Subcutaneous abdominal adipose tissue (tissue), 5 donors: Measurements from ENCODE around the gene PDHX.
A peak's percentile ranks its signal among the peaks of the same experiment; 100 is the strongest.
"Not testable (repeated sequence)": the region's sequence is repeated elsewhere in the genome, so short reads cannot be mapped to it uniquely, and the experiment has no call there.

ENCODE experiments used
- H3K27ac ChIP-seq: one replicate; pipeline ENCODE4 v1.7.0; 2013; ENCODE audit warnings: low read depth, mild to moderate bottlenecking, inconsistent platforms, low read length, moderate library complexity
- H3K27me3 ChIP-seq, 5 donors: one replicate each; pipeline ENCODE4 v1.7.0; 2013; ENCODE audit warnings: low read length in 5 of 5, inconsistent platforms in 1 of 5; ENCODE audit not compliant: control insufficient read depth in 5 of 5, insufficient read depth in 4 of 5
- H3K36me3 ChIP-seq, 5 donors: one replicate each; pipeline ENCODE4 v1.7.0; 2013; ENCODE audit warnings: low read length in 5 of 5; ENCODE audit not compliant: control insufficient read depth in 5 of 5, insufficient read depth in 5 of 5
- H3K4me1 ChIP-seq, 5 donors: one replicate each; pipeline ENCODE4 v1.7.0; 2013; ENCODE audit warnings: low read length in 5 of 5, mild to moderate bottlenecking in 3 of 5, moderate library complexity in 1 of 5; ENCODE audit not compliant: control insufficient read depth in 5 of 5, insufficient read depth in 5 of 5
- H3K4me3 ChIP-seq, 5 donors: one replicate each; pipeline ENCODE4 v1.7.0; 2013; ENCODE audit warnings: low read length in 5 of 5, low read depth in 1 of 5
- H3K9ac ChIP-seq, 5 donors: one replicate each; pipeline ENCODE4 v1.7.0; 2013; ENCODE audit warnings: low read length in 5 of 5, mild to moderate bottlenecking in 4 of 5, moderate library complexity in 3 of 5
- H3K9me3 ChIP-seq, 5 donors: one replicate each; pipeline ENCODE4 v1.7.0; 2013; ENCODE audit warnings: low read length in 5 of 5; ENCODE audit not compliant: control insufficient read depth in 5 of 5
- donor health status: healthy.
- donor health status: healthy.
- donor health status: healthy.
- donor health status: healthy.
- donor health status: healthy.

The PDHX gene

GRCh38 chr11:35011944-35012343 is 95.5 kb downstream of the PDHX start:
- H3K36me3 ChIP-seq, result no peaks in the 10 kb centered on the region
- no peaks in the 10 kb centered on the region for H3K9me3 ChIP-seq
- H3K4me1 ChIP-seq, result peaks cover 3 to 23% (median 13%) of the 10 kb centered on the region in 5 donors
- no peak overlapping the region for H3K27ac ChIP-seq
- no peak overlapping the region for H3K9ac ChIP-seq
- no peaks in the 10 kb centered on the region for H3K27me3 ChIP-seq
- no peak overlapping the region for H3K4me3 ChIP-seq

- Histone ChIP-seq H3K27me3 (no peaks in the 10 kb centered on the region), H3K36me3 (no peaks in the 10 kb centered on the region), H3K4me1 (peaks cover 3 to 23% (median 13%) of the 10 kb centered on the region in 5 donors), H3K9me3 (no peaks in the 10 kb centered on the region), H3K4me3 (no peak overlapping the region), H3K27ac (no peak overlapping the region), H3K9ac (no peak overlapping the region)
Measured at GRCh38 chr11:35012467-35013191, 96.2 kb downstream of the PDHX start.

DNA sequence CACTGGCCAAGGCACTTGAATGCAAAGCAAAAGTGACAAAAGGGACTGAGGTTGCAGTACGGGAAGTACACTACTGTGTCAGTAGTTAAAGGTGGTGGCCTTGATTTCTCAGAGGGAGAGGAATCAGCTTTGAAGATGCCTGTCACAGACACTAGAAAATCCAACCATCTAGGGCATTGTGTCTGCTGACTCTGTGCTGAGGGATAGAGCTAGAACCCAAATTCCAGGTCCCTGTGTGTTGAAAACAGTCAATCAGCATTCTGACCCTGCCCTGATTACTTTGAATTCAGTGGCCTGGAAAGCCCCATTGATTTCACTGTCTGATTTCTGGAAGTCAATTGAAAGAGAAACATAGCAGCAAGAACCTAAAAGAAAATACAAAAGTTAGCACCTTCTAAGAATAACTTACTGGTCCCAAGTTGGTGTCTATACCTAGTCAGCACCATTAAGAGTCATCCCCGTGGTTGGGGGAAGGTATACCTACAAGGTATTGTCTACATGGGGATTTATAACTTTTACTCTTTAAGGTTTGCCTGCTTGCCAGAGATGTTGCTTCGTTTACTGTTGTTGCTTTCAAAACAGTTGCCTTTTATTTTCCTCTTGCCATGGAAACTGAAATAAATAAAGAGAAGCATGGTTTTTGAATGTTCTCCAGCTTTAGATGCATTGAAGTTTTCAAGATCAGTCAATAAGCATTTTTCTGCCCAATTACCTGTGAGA is 97.3 kb downstream of the PDHX start:
- peak overlapping the region; percentile 42 for H3K27ac ChIP-seq
- no peak overlapping the region for H3K4me3 ChIP-seq
- H3K4me1 ChIP-seq, result peaks cover 3 to 23% (median 13%) of the 10 kb centered on the region in 5 donors

GRCh38 chr11:35014346-35014745 is 97.9 kb downstream of the PDHX start:
- Histone ChIP-seq H3K9ac (no peak overlapping the region), H3K36me3 (no peaks in the 10 kb centered on the region), H3K4me1 (peaks cover 3 to 23% (median 13%) of the 10 kb centered on the region in 5 donors), H3K9me3 (no peaks in the 10 kb centered on the region), H3K27me3 (no peaks in the 10 kb centered on the region), H3K27ac (peak overlapping the region; percentile 42), H3K4me3 (no peak overlapping the region)

More for the DNA sequence above, 97.3 kb downstream of the PDHX start:
- no peaks in the 10 kb centered on the region for H3K9me3 ChIP-seq
- no peak overlapping the region for H3K9ac ChIP-seq
- H3K27me3 ChIP-seq, result no peaks in the 10 kb centered on the region
- H3K36me3 ChIP-seq, result no peaks in the 10 kb centered on the region

DNA sequence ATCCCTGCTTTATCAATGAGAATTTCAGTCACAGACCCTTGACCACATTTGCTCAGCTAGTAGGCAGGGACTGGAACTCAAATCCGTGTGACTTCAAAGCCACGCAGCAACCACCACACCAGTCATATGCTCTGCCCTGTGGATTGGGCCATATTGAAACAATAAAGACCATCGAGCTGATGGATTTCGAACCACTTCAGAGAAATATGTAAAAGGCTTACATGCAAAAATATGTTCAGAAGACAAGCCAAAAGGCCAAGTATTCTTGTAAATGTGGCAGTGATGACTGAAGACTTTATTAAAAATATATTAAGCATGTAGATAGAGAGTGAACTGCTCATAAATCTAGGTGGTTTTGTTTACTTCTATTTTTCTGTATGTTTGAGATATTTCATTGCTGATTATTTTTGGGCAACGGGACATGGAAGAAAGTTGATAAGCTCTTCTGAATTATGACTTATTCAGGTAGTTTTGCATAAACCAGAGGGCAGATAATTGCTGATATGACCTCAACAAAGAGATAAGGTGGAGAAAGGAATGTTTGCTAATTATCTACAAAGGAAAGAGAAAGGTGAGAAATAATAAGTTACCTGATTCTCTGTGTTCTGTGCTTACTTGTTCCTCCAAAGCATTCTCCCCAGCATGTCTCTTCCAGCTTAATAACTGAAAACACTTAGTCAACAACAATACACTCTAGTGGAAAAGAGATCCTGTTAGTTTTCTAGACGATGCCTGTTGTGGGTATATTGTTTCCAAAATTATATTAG is 99.4 kb downstream of the PDHX start:
- H3K9ac ChIP-seq, result no peak overlapping the region
- H3K27ac ChIP-seq, result no peak overlapping the region
- H3K27me3 ChIP-seq, result no peaks in the 10 kb centered on the region
- H3K36me3 ChIP-seq, result no peaks in the 10 kb centered on the region
- peaks cover 3 to 21% (median 13%) of the 10 kb centered on the region in 5 donors for H3K4me1 ChIP-seq
- no peaks in the 10 kb centered on the region for H3K9me3 ChIP-seq
- H3K4me3 ChIP-seq, result no peak overlapping the region

DNA sequence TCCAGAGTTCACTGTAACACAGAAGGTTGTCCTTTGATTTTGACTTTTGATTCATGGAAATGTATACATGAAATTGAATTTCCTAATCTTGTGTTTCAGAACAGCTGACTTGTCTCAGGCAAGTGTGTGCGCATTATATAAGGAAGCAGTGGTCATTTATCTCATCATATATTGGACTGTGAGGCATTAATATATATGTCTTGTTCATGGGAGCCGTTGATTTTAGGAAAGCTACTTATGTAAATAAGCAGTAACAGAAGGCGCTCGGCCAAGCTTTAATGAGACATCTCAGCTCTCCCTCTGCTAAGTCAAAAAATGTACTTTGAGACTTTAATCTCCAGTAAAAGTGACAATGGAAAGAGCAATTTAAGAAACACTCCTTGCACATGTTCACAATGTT is 100.5 kb downstream of the PDHX start:
- Histone ChIP-seq H3K9me3 (no peaks in the 10 kb centered on the region), H3K27ac (no peak overlapping the region), H3K4me3 (no peak overlapping the region), H3K9ac (no peak overlapping the region), H3K27me3 (no peaks in the 10 kb centered on the region), H3K4me1 (peaks cover 3 to 12% (median 11%) of the 10 kb centered on the region in 5 donors), H3K36me3 (no peaks in the 10 kb centered on the region)

- H3K36me3 ChIP-seq, result no peaks in the 10 kb centered on the region
- no peaks in the 10 kb centered on the region for H3K9me3 ChIP-seq
- H3K27me3 ChIP-seq, result no peaks in the 10 kb centered on the region
- H3K27ac ChIP-seq, result no peak overlapping the region
- no peak overlapping the region for H3K9ac ChIP-seq
- peaks cover 3 to 12% (median 11%) of the 10 kb centered on the region in 5 donors for H3K4me1 ChIP-seq
- no peak overlapping the region for H3K4me3 ChIP-seq
Measured at GRCh38 chr11:35017528-35018342, 101.3 kb downstream of the PDHX start.

DNA sequence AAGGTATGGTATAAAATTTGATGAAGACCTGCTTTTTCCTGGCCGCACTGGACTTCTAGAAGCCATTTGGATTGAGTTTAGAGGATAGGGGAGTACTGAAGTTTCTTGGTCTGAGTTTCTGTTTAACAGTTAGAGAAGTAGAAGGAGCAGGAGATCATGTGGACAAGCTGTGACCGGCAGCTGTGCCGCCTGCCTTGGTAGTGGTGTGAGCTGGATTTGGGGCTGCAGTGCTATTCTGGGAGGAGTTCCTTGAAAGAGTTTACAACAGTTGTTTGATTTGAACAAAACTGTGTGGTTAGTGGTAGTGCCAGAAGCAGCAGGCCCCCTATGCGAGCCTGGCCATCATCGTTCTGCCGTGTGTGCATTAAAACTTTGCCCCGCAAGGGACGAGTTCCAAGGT is 105.2 kb downstream of the PDHX start:
- Histone ChIP-seq H3K4me3 (no peak overlapping the region), H3K27ac (no peak overlapping the region), H3K9me3 (no peaks in the 10 kb centered on the region), H3K9ac (no peak overlapping the region), H3K36me3 (no peaks in the 10 kb centered on the region), H3K27me3 (no peaks in the 10 kb centered on the region), H3K4me1 (no peaks in the 10 kb centered on the region)

DNA sequence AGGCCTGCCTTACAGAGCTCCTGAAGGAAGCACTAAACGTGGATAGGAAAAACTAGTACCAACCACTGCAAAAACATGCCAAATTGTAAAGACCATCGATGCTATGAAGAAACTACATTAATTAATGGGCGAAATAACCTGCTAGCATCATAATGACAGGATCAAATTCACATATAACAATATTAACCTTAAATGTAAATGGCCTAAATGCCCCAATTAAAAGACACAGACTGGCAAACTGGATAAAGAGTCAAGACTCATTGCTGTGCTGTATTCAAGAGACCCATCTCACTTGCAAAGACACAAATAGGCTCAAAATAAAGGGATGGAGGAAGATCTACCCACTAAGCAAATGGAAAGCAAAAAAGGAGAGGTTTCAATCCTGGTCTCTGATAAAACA is 107.5 kb downstream of the PDHX start:
- not testable (repeated sequence) for H3K4me1 ChIP-seq, H3K9me3 ChIP-seq, H3K27me3 ChIP-seq, H3K27ac ChIP-seq, H3K4me3 ChIP-seq, H3K36me3 ChIP-seq, H3K9ac ChIP-seq
